Sigmoid colon (tissue), 7 donors: ENCODE results near the gene TRH. TPM values are rescaled to one million over a fixed set of nuclear protein-coding genes. Genes with fewer than 3 reads are reported as not detected.

Experiments
- DNase-seq: peaks from one replicate; pipeline ENCODE4 v3.0.0-alpha.2; 2019
- H3K27ac ChIP-seq, 4 donors: fragments of 200-600 bp; sonication (generic); one replicate each; pipeline ENCODE4 v1.5.1; 2016 to 2019; ENCODE audit warnings: mild to moderate bottlenecking in 1 of 4
- H3K27me3 ChIP-seq, 3 donors: fragments of 200-600 bp; sonication (generic); one replicate each; pipeline ENCODE4 v1.5.1; 2019; ENCODE audit warnings: mild to moderate bottlenecking in 1 of 3
- H3K36me3 ChIP-seq, 4 donors: fragments of 200-600 bp; sonication (generic); one replicate each; pipeline ENCODE4 v1.5.1; 2016 to 2019
- H3K4me1 ChIP-seq, 4 donors: fragments of 200-600 bp; sonication (generic); one replicate each; pipeline ENCODE4 v1.5.1; 2017 to 2019
- H3K4me3 ChIP-seq, 4 donors: fragments of 200-600 bp; sonication (generic); one replicate each; pipeline ENCODE4 v1.5.1; 2017 to 2019; ENCODE audit warnings: mild to moderate bottlenecking in 2 of 4, moderate library complexity in 1 of 4
- H3K9me3 ChIP-seq, 4 donors: fragments of 200-600 bp in 3 of 4; sonication (generic) in 3 of 4; one replicate each; pipeline versions ENCODE4 v1.5.1 to v1.6.1; 2013 to 2019
- CTCF ChIP-seq, 4 experiments: fragments of 450-650 bp in 3 of 4; fragments of 200-600 bp in 1 of 4; IDR thresholded peaks; one replicate each; pipeline ENCODE4 v1.5.1; 2016 to 2019; ENCODE audit warnings: antibody characterized with exemption in 4 of 4, mild to moderate bottlenecking in 3 of 4, moderate library complexity in 2 of 4
- EP300 ChIP-seq, 4 donors: sonication (generic); formaldehyde crosslinking; IDR thresholded peaks; one replicate each; pipeline ENCODE4 v1.6.1; 2017; ENCODE audit warnings: antibody characterized with exemption in 4 of 4
- POLR2A ChIP-seq, 2 donors: fragments of 450-650 bp; IDR thresholded peaks; one replicate each; pipeline ENCODE4 v1.6.1; 2016; ENCODE audit warnings: antibody characterized with exemption in 2 of 2, mild to moderate bottlenecking in 2 of 2, moderate library complexity in 2 of 2
- POLR2AphosphoS5 ChIP-seq, 4 donors: sonication (generic); formaldehyde crosslinking; IDR thresholded peaks; one replicate each; pipeline ENCODE4 v1.6.1; 2017; ENCODE audit warnings: antibody characterized with exemption in 4 of 4
- WGBS, 2 donors: extraction: QIAGEN DNeasy Blood & Tissue Kit; methylation state at CpG; one replicate each; pipeline ENCODE4 v1.1.7; 2013; 5-methylcytosine and 5-hydroxymethylcytosine counted together
- intact Hi-C: fragments of 100-400 bp; cut with DNase I; formaldehyde crosslinking; loops from one replicate; pipeline ENCODE4 v1.15.1; 2023
- polyA plus RNA-seq, 3 donors: library from polyadenylated mRNA; stranded (reverse); fragments of 200-250 nt; gene quantifications; one replicate each; pipeline ENCODE4 v1.2.3, GENCODE V29; 2013
- total RNA-seq, 4 donors: library from RNA; depleted of rRNA; stranded (reverse); fragments of >200 nt; gene quantifications; one replicate each; pipeline ENCODE4 v1.1.0, GENCODE V29; 2016
- donor health status: healthy with polysubstance abuse.
- donor health status: Bipolar disorder and iron deficiency.
- donor health status: healthy.

Gene TRH
- total and polyA plus RNA-seq, 7 donors, result 0.03 TPM; not detected in 6

DNA sequence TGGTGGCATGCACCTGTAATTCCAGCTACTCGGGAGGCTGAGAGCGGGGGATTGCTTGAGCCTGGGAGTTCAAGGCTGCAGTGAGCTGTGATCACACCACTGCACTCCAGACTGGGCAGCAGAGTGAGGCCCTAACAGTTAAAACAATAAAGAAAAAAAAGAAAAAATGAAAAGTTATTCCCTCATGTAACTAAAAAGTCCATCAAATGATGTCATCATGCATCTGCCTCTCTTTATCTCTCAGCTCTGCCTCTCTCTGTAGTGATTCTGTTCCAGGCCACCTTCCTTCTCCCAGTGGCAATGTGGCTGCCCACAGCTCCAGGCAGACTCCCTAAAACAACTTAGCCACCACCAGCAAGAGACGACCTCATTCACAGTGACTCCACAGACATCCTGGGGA, 31.5 kb upstream of the TRH start:
- Histone ChIP-seq H3K4me1 (no peaks in the 10 kb centered on the region), H3K4me3 (no peak overlapping the region), H3K9me3 (peaks cover 0 to 4% (median 0%) of the 10 kb centered on the region in 4 donors), H3K36me3 (no peaks in the 10 kb centered on the region), H3K27me3 (no peaks in the 10 kb centered on the region), H3K27ac (no peak overlapping the region)
- intact Hi-C loops, result loop anchor here (2.0 to 10.0 kb wide), 2 partner anchors 60 to 152 kb away; no protein-coding TSS in a partner anchor
- no peak for TF ChIP-seq POLR2A (IDR thresholded peaks at IDR 0.05)
- TF ChIP-seq POLR2AphosphoS5 (IDR thresholded peaks at IDR 0.05), result no peak
- no peak for TF ChIP-seq EP300 (IDR thresholded peaks at IDR 0.05)
- TF ChIP-seq CTCF (IDR thresholded peaks at IDR 0.05), result no peak
- no peak for DNase-seq
- 63 to 83% methylated on average over 3 of the region's 3 CpGs for WGBS, 2 donors

DNA sequence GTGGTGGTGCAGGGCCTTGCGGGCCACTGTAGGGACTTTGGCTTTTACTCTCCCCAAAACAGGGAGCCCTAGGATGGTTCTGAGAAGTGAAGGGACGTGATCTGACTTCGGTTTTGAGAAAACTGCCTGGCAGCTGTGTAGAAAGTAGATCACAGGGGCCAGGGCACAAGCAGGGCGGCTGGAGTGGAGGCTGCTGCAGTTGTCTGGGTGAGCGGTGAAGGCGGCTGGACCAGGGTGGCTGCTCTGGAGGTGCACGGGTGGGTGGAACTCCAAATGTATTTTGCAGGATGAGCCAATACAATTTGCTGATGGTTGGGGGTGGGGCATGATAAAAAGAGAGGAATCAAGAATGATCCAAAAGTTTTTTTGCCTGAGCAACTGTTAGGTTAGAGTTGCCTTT, 29.8 kb upstream of the TRH start:
- Histone ChIP-seq H3K36me3 (no peaks in the 10 kb centered on the region), H3K4me3 (no peak overlapping the region), H3K27ac (no peak overlapping the region), H3K27me3 (no peaks in the 10 kb centered on the region), H3K9me3 (peaks cover 0 to 4% (median 0%) of the 10 kb centered on the region in 4 donors), H3K4me1 (no peaks in the 10 kb centered on the region)
- TF ChIP-seq EP300 (IDR thresholded peaks at IDR 0.05) (no peak), CTCF (IDR thresholded peaks at IDR 0.05) (no peak), POLR2A (IDR thresholded peaks at IDR 0.05) (no peak), POLR2AphosphoS5 (IDR thresholded peaks at IDR 0.05) (no peak)
- intact Hi-C loops, result loop anchor here (10.0 kb wide), 1 partner anchor 150 kb away; no protein-coding TSS in a partner anchor
- 94% methylated on average over 7 of the region's 7 CpGs for WGBS, 2 donors
- DNase-seq, result no peak

DNA sequence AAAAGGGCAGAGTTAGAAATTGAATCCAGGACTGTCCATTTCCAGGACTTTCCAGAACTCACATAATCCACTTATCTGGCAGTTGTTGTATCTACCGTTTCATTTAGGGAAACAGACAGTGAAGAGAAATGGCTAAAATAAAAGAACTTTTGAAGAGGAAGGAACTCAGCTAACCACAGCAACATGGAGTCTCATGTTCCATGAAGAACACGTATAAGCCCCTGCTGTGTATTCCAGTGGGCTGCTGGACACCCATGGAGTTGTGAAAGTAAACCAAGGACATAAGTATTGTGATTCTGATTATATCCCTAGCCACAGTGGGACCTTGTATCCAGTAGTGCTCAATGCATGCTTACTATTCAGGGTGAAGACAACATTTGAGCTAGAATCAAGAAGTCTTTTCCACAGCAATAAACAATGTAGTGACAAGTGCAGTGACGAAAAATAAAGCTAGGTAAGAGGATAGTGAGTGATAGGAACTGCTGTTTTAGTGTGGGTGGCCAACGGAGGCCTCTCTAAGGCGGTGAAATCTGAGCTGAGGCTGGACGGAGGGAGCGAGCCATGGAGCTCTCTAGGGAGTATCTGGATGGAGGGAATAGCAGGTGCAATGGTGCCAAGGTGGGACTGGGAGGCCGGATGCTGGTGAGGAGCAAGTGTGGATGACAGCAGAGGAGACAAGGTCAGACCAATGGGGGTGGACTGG, 26.8 kb upstream of the TRH start:
- Histone ChIP-seq H3K27me3 (no peaks in the 10 kb centered on the region), H3K9me3 (peaks cover 0 to 4% (median 0%) of the 10 kb centered on the region in 4 donors), H3K4me3 (no peak overlapping the region), H3K36me3 (no peaks in the 10 kb centered on the region), H3K4me1 (no peaks in the 10 kb centered on the region), H3K27ac (no peak overlapping the region)
- TF ChIP-seq EP300 (IDR thresholded peaks at IDR 0.05), result no peak
- intact Hi-C loops, result loop anchor here (10.0 kb wide), 1 partner anchor 147 kb away; no protein-coding TSS in a partner anchor
- 70 to 84% methylated on average over 8 of the region's 8 CpGs for WGBS, 2 donors
- DNase-seq, result no peak

DNA sequence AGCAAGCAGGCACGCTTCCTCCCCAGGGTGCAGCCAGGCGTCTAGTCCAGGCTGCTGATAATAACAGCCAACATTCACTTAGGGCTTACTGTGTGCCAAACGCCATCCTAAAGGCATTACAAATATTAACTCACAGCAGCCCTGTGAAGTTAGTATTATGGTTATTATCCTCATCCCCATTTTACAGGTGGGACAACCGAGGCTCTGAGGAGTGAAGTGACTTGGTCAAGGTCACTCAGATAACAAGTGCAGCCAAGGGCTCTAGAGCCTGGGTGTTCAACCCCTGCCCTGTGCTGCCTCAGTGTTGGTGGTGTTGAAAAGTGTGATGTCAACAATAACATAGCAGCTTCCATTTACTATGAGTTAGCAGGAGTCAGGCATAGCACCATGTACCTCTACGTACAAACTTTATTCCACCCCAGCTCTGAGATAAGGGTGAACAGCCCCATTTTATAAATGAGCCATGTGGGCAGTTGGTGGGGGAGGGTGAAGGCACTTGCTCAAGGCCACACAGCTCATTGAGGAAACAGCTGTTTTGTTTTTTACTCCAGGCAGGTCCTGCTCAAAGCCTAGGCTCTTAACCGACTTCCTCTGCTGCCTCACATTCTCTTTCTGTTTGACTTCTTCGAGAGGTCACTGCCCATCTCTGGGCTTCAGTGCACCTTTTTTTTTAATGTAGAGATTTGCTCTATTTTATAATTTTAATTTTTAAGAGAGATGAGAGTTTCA, 24.0 kb upstream of the TRH start:
- WGBS, 2 donors, result 51 to 65% methylated on average over 7 of the region's 7 CpGs
- no peaks in the 10 kb centered on the region for H3K36me3 ChIP-seq
- DNase-seq, result no peak

More for the DNA sequence above, 24.0 kb upstream of the TRH start:
- TF ChIP-seq POLR2A (IDR thresholded peaks at IDR 0.05) (no peak), CTCF (IDR thresholded peaks at IDR 0.05) (no peak), EP300 (IDR thresholded peaks at IDR 0.05) (no peak), POLR2AphosphoS5 (IDR thresholded peaks at IDR 0.05) (no peak)
- Histone ChIP-seq H3K4me3 (no peak overlapping the region), H3K9me3 (peaks cover 0 to 4% (median 0%) of the 10 kb centered on the region in 4 donors), H3K4me1 (no peaks in the 10 kb centered on the region), H3K27ac (no peak overlapping the region), H3K27me3 (no peaks in the 10 kb centered on the region)
- intact Hi-C loops, result no loop called here
